ENCODE measurements around the gene MYOCD.

Gene MYOCD

GRCh38 chr17:12739500-12739899 lies 73.8 kb downstream of the MYOCD start:
- no peak for TF ChIP-seq CTCF (IDR thresholded peaks at IDR 0.05; ENCODE audit: insufficient read depth, low read depth, low read length, missing control alignments)
- no peak overlapping the region for H3K4me3 ChIP-seq (ENCODE audit: low read length)
- peak; percentile 31 for DNase-seq (ENCODE audit: low read depth)

GRCh38 chr17:12743046-12743445 lies 77.4 kb downstream of the MYOCD start:
- no peak for DNase-seq (ENCODE audit: low read depth)
- TF ChIP-seq CTCF (IDR thresholded peaks at IDR 0.05; ENCODE audit: insufficient read depth, low read depth, low read length, missing control alignments): no peak
- H3K4me3 ChIP-seq (ENCODE audit: low read length): no peak overlapping the region

GRCh38 chr17:12744298-12744697 lies 78.6 kb downstream of the MYOCD start:
- no peak for TF ChIP-seq CTCF (IDR thresholded peaks at IDR 0.05; ENCODE audit: insufficient read depth, low read depth, low read length, missing control alignments)
- peak; percentile 73 for DNase-seq (ENCODE audit: low read depth)
- no peak overlapping the region for H3K4me3 ChIP-seq (ENCODE audit: low read length)

- no peak overlapping the region for H3K4me3 ChIP-seq (ENCODE audit: low read length)
- no peak for TF ChIP-seq CTCF (IDR thresholded peaks at IDR 0.05; ENCODE audit: insufficient read depth, low read depth, low read length, missing control alignments)
- DNase-seq (ENCODE audit: low read depth): no peak
These were observed 79.1 kb downstream of the MYOCD start for GRCh38 chr17:12744786-12745185.

GRCh38 chr17:12745486-12745885 lies 79.8 kb downstream of the MYOCD start:
- TF ChIP-seq CTCF (IDR thresholded peaks at IDR 0.05; ENCODE audit: insufficient read depth, low read depth, low read length, missing control alignments): no peak
- H3K4me3 ChIP-seq (ENCODE audit: low read length): no peak overlapping the region
- DNase-seq (ENCODE audit: low read depth): no peak

- no peak for DNase-seq (ENCODE audit: low read depth)
- TF ChIP-seq CTCF (IDR thresholded peaks at IDR 0.05; ENCODE audit: insufficient read depth, low read depth, low read length, missing control alignments): no peak
- H3K4me3 ChIP-seq (ENCODE audit: low read length): no peak overlapping the region
These were observed 91.1 kb downstream of the MYOCD start for GRCh38 chr17:12756786-12757185.

- DNase-seq (ENCODE audit: low read depth): no peak
- TF ChIP-seq CTCF (IDR thresholded peaks at IDR 0.05; ENCODE audit: insufficient read depth, low read depth, low read length, missing control alignments): no peak
- H3K4me3 ChIP-seq (ENCODE audit: low read length): no peak overlapping the region
These were observed 93.4 kb downstream of the MYOCD start for GRCh38 chr17:12759090-12759489.
